GM06990 (cell line): Measurements from ENCODE around the gene PHLDB1.
"Not testable (repeated sequence)": the region's sequence is repeated elsewhere in the genome, so short reads cannot be mapped to it uniquely, and the experiment has no call there.

Source experiments
- DNase-seq: peaks from one replicate; pipeline ENCODE4 v3.0.0-alpha.2; 2011; ENCODE audit not compliant: insufficient read length; ENCODE audit errors: extremely low read depth
- H3K27me3 ChIP-seq: replicated peaks from 2 replicates; pipeline ENCODE4 v1.6.0; 2011; ENCODE audit warnings: low read length; ENCODE audit not compliant: control insufficient read depth, insufficient read depth
- H3K36me3 ChIP-seq: 2 replicates; pipeline ENCODE4 v1.5.1; 2011; ENCODE audit warnings: low read length; ENCODE audit not compliant: control insufficient read depth, insufficient read depth
- H3K4me3 ChIP-seq: replicated peaks from 2 replicates; pipeline ENCODE4 v1.5.1; 2011; ENCODE audit warnings: low read depth, mild to moderate bottlenecking, control low read depth, low read length
- CTCF ChIP-seq: IDR thresholded peaks from 2 replicates; pipeline ENCODE4 v1.5.1; 2011; ENCODE audit warnings: low read length, control low read depth, mild to moderate bottlenecking, inconsistent platforms; ENCODE audit not compliant: insufficient read depth, poor library complexity, severe bottlenecking

PHLDB1 gene

GRCh38 chr11:118592616-118593367, 14.6 kb upstream of the PHLDB1 start:
- DNase-seq, result no peak
- Histone ChIP-seq H3K27me3 (no peaks in the 10 kb centered on the region), H3K36me3 (peaks cover 21% of the 10 kb centered on the region), H3K4me3 (no peak overlapping the region)
- TF ChIP-seq CTCF, result no peak

- not testable (repeated sequence) for DNase-seq
Observed at GRCh38 chr11:118594984-118595383, 12.4 kb upstream of the PHLDB1 start.

GRCh38 chr11:118596224-118597146, 10.9 kb upstream of the PHLDB1 start:
- no peak for TF ChIP-seq CTCF
- DNase-seq, result no peak
- H3K4me3 ChIP-seq, result no peak overlapping the region
- no peaks in the 10 kb centered on the region for H3K27me3 ChIP-seq
- H3K36me3 ChIP-seq, result peaks cover 18% of the 10 kb centered on the region

More at GRCh38 chr11:118594984-118595383, 12.4 kb upstream of the PHLDB1 start:
- H3K4me3 ChIP-seq, H3K27me3 ChIP-seq: not testable (repeated sequence)
- H3K36me3 ChIP-seq, result peaks cover 18% of the 10 kb centered on the region
- TF ChIP-seq CTCF, result peak; percentile 48

GRCh38 chr11:118597556-118597955, 9.9 kb upstream of the PHLDB1 start:
- Histone ChIP-seq H3K27me3 (no peaks in the 10 kb centered on the region), H3K4me3 (no peak overlapping the region), H3K36me3 (peaks cover 22% of the 10 kb centered on the region)
- no peak for DNase-seq
- no peak for TF ChIP-seq CTCF

GRCh38 chr11:118602331-118602730, 5.1 kb upstream of the PHLDB1 start:
- TF ChIP-seq CTCF, result no peak
- DNase-seq, result no peak
- H3K4me3 ChIP-seq, result no peak overlapping the region
- H3K36me3 ChIP-seq, result peaks cover 8% of the 10 kb centered on the region
- H3K27me3 ChIP-seq, result no peaks in the 10 kb centered on the region

GRCh38 chr11:118603709-118604108, 3.7 kb upstream of the PHLDB1 start:
- H3K27me3 ChIP-seq, DNase-seq, H3K4me3 ChIP-seq, H3K36me3 ChIP-seq: not testable (repeated sequence)
